Right atrium auricular region (tissue), 2 donors: ENCODE results near the gene TK2. TPM values are rescaled to one million over a fixed set of nuclear protein-coding genes. Genes with fewer than 3 reads are reported as not detected.
"Not testable (repeated sequence)": the region's sequence is repeated elsewhere in the genome, so short reads cannot be mapped to it uniquely, and the experiment has no call there.

Experiments
- DNase-seq: peaks from one replicate; pipeline ENCODE4 v3.0.0-alpha.2; 2019; ENCODE audit warnings: low spot score
- H3K27ac ChIP-seq, 2 donors: fragments of 200-600 bp; sonication (generic); 1 replicate in 1 of 2; 2 replicates in 1 of 2; pipeline ENCODE4 v1.5.1; 2016 to 2019
- H3K27me3 ChIP-seq, 2 donors: fragments of 200-600 bp; sonication (generic); one replicate each; pipeline versions ENCODE4 v1.5.1 to v1.6.0; 2017 to 2019
- H3K36me3 ChIP-seq: fragments of 200-600 bp; sonication (generic); one replicate; pipeline ENCODE4 v1.5.1; 2016
- H3K4me1 ChIP-seq, 2 donors: fragments of 200-600 bp; sonication (generic); one replicate each; pipeline versions ENCODE4 v1.5.1 to v1.6.0; 2017 to 2019
- H3K4me3 ChIP-seq, 2 donors: fragments of 200-600 bp; sonication (generic); 1 replicate in 1 of 2; 2 replicates in 1 of 2; pipeline ENCODE4 v1.5.1; 2017 to 2019; ENCODE audit warnings: mild to moderate bottlenecking in 1 of 2, moderate library complexity in 1 of 2
- H3K9me3 ChIP-seq, 2 donors: fragments of 200-600 bp; sonication (generic); one replicate each; pipeline ENCODE4 v1.5.1; 2019
- total RNA-seq, 2 donors: library from RNA; depleted of rRNA; stranded (reverse); fragments of >200 nt; gene quantifications; one replicate each; pipeline ENCODE4 v1.1.0, GENCODE V29; 2016
- TF ChIP-seq, protein P1 (sequence below), 2 donors: fragments of 200-600 bp; sonication (generic); IDR thresholded peaks; one replicate each; pipeline ENCODE4 v1.5.1; 2019; ENCODE audit warnings: antibody characterized with exemption in 2 of 2

Gene TK2
- total RNA-seq = 10 to 100 TPM; 20.7 to 24.5 TPM

DNA sequence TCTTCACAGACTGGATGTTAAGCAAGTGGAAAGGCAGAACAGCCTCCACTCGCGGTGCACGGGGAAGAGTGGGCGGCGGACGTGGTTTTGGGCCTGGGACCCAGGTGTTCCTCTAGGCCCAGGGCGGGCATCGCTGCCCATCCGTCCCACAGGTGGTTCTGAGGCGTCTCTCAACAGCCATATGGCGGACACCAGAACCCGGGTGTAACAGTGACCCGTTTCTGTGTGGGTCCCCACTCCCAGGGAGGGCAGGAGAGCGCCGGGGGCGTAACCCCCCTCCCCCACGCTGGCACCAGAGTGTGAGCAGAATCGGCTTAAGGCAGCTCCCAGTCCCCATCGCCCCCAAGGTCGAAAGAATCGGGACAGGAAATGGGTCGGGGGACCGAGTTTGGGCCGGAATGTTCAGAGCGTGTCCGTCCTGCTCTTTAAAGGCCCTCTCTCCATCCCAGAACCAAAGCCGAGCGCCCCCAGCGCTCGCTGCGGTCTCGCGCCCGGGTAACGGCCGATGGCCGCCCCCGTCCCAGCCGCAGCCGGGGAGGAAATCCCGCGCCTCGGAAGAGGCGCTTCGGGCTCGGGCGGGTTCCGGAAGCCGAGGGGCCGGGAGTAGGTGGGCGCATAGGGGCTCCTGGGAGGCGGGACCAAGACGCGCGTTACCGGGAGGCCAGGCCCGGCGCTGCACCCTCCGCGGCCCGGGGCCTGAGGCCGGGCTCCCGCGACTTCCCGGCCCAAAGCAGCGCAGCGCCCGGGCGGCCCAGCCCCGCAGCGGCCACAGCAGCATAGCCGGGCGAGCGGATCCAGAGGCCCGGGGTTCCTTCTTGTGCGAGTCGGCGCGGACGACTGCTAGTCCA, at the start of gene TK2:
TSS of gene TK2 (minus strand) at position 839 of the 848 bp plus-strand sequence. CDS start at position 778, 61 bp downstream.
- Histone ChIP-seq H3K36me3 (no peaks in the 10 kb centered on the region), H3K4me3 (peak within 1 kb of the TSS; percentile 74 to 87), H3K9me3 (no peaks in the 10 kb centered on the region), H3K27ac (peak within 1 kb of the TSS; percentile 97 to 98), H3K4me1 (peaks cover 0 to 53% of the 10 kb centered on the region in 2 donors), H3K27me3 (no peaks in the 10 kb centered on the region)
- TF ChIP-seq, protein P1, sequence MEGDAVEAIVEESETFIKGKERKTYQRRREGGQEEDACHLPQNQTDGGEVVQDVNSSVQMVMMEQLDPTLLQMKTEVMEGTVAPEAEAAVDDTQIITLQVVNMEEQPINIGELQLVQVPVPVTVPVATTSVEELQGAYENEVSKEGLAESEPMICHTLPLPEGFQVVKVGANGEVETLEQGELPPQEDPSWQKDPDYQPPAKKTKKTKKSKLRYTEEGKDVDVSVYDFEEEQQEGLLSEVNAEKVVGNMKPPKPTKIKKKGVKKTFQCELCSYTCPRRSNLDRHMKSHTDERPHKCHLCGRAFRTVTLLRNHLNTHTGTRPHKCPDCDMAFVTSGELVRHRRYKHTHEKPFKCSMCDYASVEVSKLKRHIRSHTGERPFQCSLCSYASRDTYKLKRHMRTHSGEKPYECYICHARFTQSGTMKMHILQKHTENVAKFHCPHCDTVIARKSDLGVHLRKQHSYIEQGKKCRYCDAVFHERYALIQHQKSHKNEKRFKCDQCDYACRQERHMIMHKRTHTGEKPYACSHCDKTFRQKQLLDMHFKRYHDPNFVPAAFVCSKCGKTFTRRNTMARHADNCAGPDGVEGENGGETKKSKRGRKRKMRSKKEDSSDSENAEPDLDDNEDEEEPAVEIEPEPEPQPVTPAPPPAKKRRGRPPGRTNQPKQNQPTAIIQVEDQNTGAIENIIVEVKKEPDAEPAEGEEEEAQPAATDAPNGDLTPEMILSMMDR (IDR thresholded peaks at IDR 0.05) = peak in 1 of 2 donors; percentile 44
- peak; percentile 75 for DNase-seq

- H3K4me1 ChIP-seq = no peaks in the 10 kb centered on the region
- H3K9me3 ChIP-seq = no peaks in the 10 kb centered on the region
- TF ChIP-seq, protein P1 (IDR thresholded peaks at IDR 0.05) = no peak
- H3K36me3 ChIP-seq = no peaks in the 10 kb centered on the region
- no peak overlapping the region for H3K27ac ChIP-seq
- H3K27me3 ChIP-seq = no peaks in the 10 kb centered on the region
- no peak for DNase-seq
- H3K4me3 ChIP-seq = no peak overlapping the region
These were observed 48.2 kb upstream of the TK2 start for GRCh38 chr16:66598111-66598510.

- H3K27me3 ChIP-seq = no peaks in the 10 kb centered on the region
- H3K4me3 ChIP-seq = no peak overlapping the region
- no peaks in the 10 kb centered on the region for H3K9me3 ChIP-seq
- TF ChIP-seq, protein P1 (IDR thresholded peaks at IDR 0.05) = no peak
- no peak for DNase-seq
- H3K27ac ChIP-seq = no peak overlapping the region
- H3K4me1 ChIP-seq = no peaks in the 10 kb centered on the region
- H3K36me3 ChIP-seq = no peaks in the 10 kb centered on the region
These were observed 47.3 kb upstream of the TK2 start for GRCh38 chr16:66596986-66597848.

- not testable (repeated sequence) for H3K4me3 ChIP-seq, H3K27me3 ChIP-seq, H3K36me3 ChIP-seq, DNase-seq, H3K27ac ChIP-seq, H3K4me1 ChIP-seq, H3K9me3 ChIP-seq
These were observed 46.6 kb upstream of the TK2 start for GRCh38 chr16:66596559-66596958.

DNA sequence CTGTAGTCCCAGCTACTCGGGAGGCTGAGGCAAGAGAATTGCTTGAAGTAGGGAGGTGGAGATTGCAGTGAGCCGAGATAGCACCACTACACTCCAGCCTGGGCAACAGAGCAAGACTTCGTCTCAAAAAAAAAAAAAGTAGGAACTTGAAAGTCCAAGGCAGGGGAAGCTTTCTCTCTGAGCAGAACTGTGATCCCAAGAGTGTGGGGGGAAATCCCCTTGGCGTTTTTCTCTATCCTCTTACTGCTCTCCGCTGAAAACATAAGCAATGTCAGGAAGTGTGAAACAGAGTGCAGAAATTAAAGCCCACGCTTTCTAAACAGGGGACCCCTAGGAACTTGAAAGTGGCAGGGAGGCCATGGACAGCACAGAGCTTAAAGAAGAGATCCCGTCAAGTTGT, 44.8 kb upstream of the TK2 start:
- H3K27me3 ChIP-seq = no peaks in the 10 kb centered on the region
- no peaks in the 10 kb centered on the region for H3K9me3 ChIP-seq
- no peaks in the 10 kb centered on the region for H3K4me1 ChIP-seq
- H3K4me3 ChIP-seq = no peak overlapping the region
- TF ChIP-seq, protein P1 (IDR thresholded peaks at IDR 0.05) = no peak
- H3K36me3 ChIP-seq = no peaks in the 10 kb centered on the region
- no peak overlapping the region for H3K27ac ChIP-seq
- no peak for DNase-seq

DNA sequence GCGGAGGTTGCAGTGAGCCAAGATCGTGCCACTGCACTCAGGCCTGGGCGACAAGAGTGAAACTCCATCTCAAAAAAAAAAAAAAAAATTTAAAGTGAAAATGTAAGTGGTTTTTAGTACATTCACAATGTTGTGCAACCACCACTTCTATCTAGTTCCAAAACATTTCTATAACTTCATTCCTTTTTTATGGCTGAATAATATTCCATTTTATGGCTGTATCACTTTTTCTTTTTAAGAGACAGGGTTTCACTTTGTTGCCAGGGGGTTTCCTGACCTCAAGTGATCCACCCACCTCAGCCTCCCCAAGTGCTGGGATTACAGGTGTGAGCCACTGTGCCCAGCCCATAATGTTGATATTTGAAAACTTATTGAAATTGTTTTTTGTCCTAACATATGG, 42.9 kb upstream of the TK2 start:
- no peaks in the 10 kb centered on the region for H3K9me3 ChIP-seq
- TF ChIP-seq, protein P1 (IDR thresholded peaks at IDR 0.05) = no peak

More for the DNA sequence above, 42.9 kb upstream of the TK2 start:
- Histone ChIP-seq H3K27me3 (no peaks in the 10 kb centered on the region), H3K27ac (no peak overlapping the region), H3K4me1 (no peaks in the 10 kb centered on the region), H3K36me3 (no peaks in the 10 kb centered on the region), H3K4me3 (no peak overlapping the region)
- no peak for DNase-seq
